HL-60 (cell line): ENCODE results near the gene MORN5.

Experiments used
- POLR2AphosphoS5 ChIP-seq: IDR thresholded peaks from 2 replicates; pipeline ENCODE4 v1.6.1; 2012; ENCODE audit warnings: low read depth
- TF ChIP-seq, protein P1 (sequence below): IDR thresholded peaks from one replicate; pipeline ENCODE4 v1.5.1; 2011; ENCODE audit warnings: low read length, control low read depth, inconsistent platforms; ENCODE audit not compliant: insufficient read depth

DNA sequence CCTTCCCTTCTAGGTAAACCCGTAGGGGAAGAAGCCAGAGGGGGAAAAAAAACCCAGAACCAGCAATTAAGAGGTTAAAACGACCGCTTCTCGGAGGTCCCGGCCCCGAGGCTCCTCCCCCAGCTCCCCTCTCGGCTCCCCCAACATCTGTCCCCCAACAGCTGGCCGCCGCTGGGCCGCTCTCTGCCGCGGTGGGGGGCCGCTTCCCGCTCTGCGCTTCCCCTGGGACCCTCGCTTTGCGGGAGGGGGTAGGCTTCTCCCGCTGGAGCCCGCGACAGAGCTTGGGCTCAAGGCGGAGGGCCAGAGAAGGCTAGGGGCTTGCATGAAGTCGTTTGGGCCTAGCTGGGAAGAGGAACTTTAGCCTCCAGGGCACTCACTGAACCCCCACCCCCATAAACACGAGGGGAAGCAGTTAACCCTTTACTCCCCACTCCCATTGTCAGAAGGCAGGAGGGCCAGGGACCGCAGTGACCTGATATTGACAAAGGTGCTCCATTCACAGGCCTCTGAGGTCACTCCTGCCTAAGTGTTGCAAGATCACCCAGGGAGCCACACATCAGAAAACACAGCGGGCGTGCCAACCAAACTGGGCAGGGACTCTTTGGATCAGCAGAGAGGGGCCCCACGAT, 61.6 kb downstream of the MORN5 start:
- TF ChIP-seq, protein P1, sequence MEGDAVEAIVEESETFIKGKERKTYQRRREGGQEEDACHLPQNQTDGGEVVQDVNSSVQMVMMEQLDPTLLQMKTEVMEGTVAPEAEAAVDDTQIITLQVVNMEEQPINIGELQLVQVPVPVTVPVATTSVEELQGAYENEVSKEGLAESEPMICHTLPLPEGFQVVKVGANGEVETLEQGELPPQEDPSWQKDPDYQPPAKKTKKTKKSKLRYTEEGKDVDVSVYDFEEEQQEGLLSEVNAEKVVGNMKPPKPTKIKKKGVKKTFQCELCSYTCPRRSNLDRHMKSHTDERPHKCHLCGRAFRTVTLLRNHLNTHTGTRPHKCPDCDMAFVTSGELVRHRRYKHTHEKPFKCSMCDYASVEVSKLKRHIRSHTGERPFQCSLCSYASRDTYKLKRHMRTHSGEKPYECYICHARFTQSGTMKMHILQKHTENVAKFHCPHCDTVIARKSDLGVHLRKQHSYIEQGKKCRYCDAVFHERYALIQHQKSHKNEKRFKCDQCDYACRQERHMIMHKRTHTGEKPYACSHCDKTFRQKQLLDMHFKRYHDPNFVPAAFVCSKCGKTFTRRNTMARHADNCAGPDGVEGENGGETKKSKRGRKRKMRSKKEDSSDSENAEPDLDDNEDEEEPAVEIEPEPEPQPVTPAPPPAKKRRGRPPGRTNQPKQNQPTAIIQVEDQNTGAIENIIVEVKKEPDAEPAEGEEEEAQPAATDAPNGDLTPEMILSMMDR: no peak
- TF ChIP-seq POLR2AphosphoS5: no peak
